AG04450 (cell line): ENCODE results near the gene HMX2. TPM values are rescaled to one million over a fixed set of nuclear protein-coding genes. Genes with fewer than 3 reads are reported as not detected.

Experiments used
- CTCF ChIA-PET: fragments of 300-600, 350-600 bp; formaldehyde crosslinking; extraction: SDS; loops from one replicate; lab custom pipeline; 2022; ENCODE audit warnings: antibody characterized with exemption, inconsistent platforms; lab: Charles Lee
- POLR2A ChIA-PET: fragments of 350-600 bp; formaldehyde crosslinking; extraction: SDS; loops from one replicate; lab custom pipeline; 2021; ENCODE audit warnings: antibody characterized with exemption, inconsistent platforms; lab: Yijun Ruan, JAX
- DNase-seq: peaks from one replicate; pipeline ENCODE4 v3.0.0-alpha.2; 2011; ENCODE audit warnings: low read depth, low spot score
- H3K27ac ChIP-seq: one replicate; pipeline ENCODE4 v1.5.1; 2012; ENCODE audit warnings: low read depth, low read length, control low read depth
- H3K27me3 ChIP-seq: one replicate; pipeline ENCODE4 v1.6.0; 2012; ENCODE audit warnings: low read length; ENCODE audit not compliant: control insufficient read depth, insufficient read depth
- H3K4me3 ChIP-seq: 2 replicates; pipeline ENCODE4 v1.5.1; 2011; ENCODE audit warnings: mild to moderate bottlenecking, low read depth, low read length, control low read depth
- H3K9me3 ChIP-seq: 2 replicates; pipeline ENCODE4 v1.5.1; 2012; ENCODE audit warnings: low read length; ENCODE audit not compliant: control insufficient read depth, insufficient read depth
- polyA plus RNA-seq: library from polyadenylated mRNA; depleted of rRNA; stranded (reverse); fragments of >200 nt; gene quantifications from 2 replicates; pipeline ENCODE4 v1.2.3, GENCODE V29; 2011
- TF ChIP-seq, protein P1 (sequence below): IDR thresholded peaks from 2 replicates; pipeline ENCODE4 v1.5.1; 2011; ENCODE audit warnings: low read depth, low read length, control low read depth, inconsistent platforms

HMX2 gene
- polyA plus RNA-seq, 1 experiment = not detected

DNA sequence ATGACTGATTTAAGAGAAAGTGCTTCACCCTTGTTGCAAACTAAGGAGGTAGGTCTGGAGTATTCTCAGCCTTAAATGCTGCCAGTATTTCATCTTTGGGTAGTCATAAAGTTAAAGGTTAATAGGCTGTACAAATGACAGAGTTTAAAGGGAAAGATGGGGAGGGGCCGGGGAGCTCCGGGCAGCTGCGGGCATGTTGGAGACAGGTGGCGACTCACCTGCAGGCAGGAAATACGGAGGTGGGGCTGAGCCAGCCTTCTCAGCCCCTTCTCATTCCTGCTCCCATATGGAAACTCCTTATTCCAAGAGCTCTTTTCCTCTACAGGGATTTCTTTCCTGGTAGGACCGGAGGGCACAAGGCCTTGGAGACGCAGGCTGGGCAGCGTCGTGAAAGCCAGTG lies 44.0 kb upstream of the HMX2 start:
- H3K9me3 ChIP-seq = peaks cover under 1% of the 10 kb centered on the region; the same call in 1 of the 2 replicates
- H3K4me3 ChIP-seq = no peak overlapping the region
- DNase-seq = no peak
- CTCF ChIA-PET = no interaction called here
- POLR2A ChIA-PET = no interaction called here
- no peaks in the 10 kb centered on the region for H3K27me3 ChIP-seq
- TF ChIP-seq, protein P1, sequence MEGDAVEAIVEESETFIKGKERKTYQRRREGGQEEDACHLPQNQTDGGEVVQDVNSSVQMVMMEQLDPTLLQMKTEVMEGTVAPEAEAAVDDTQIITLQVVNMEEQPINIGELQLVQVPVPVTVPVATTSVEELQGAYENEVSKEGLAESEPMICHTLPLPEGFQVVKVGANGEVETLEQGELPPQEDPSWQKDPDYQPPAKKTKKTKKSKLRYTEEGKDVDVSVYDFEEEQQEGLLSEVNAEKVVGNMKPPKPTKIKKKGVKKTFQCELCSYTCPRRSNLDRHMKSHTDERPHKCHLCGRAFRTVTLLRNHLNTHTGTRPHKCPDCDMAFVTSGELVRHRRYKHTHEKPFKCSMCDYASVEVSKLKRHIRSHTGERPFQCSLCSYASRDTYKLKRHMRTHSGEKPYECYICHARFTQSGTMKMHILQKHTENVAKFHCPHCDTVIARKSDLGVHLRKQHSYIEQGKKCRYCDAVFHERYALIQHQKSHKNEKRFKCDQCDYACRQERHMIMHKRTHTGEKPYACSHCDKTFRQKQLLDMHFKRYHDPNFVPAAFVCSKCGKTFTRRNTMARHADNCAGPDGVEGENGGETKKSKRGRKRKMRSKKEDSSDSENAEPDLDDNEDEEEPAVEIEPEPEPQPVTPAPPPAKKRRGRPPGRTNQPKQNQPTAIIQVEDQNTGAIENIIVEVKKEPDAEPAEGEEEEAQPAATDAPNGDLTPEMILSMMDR = no peak
- H3K27ac ChIP-seq = no peak overlapping the region

- Histone ChIP-seq H3K4me3 (no peak overlapping the region), H3K27ac (no peak overlapping the region), H3K27me3 (peaks cover 3% of the 10 kb centered on the region), H3K9me3 (no peaks in the 10 kb centered on the region)
- POLR2A ChIA-PET = no interaction called here
- TF ChIP-seq, protein P1 = no peak
- CTCF ChIA-PET = no interaction called here
- DNase-seq = no peak
Observed at GRCh38 chr10:123109466-123109865, 38.5 kb upstream of the HMX2 start.

DNA sequence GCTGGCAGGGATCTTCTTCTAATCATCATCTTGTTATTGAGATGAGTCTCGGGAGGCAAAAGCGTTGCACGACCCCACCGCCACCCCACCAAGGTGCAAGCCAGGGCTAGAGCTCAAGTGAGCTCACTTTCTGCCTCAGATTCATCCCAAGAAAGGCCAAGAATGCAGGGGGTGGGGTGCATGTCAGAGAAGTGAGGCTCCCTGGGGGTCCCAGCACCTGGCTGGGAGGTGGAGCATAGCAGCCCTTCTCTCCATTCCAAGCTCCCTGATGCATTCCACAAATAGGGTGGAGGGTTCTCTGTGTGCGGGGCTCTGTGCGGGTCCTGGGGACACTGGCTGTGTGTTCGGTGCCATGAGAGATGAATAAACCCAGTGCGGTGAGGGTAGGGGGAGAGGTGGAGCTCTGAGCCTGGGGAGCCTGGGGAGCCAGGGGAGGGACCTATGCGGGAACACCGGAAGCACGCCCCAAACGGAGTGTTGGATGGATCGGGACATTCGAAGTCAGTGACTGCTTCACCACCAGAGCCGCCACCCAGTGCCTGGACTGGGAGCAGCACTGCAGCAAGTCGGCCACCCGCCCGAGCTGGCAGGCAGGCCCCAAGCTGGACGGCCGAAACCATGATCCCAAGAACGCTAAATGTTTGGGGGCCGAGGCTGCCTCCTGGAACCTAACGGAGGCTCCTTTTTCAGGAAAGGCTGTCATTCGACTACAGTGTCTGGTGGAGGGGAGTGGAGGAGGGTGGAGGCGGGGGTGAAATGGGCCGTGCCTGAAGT lies 30.1 kb upstream of the HMX2 start:
- H3K27me3 ChIP-seq = peaks cover 9% of the 10 kb centered on the region
- ChIA-PET CTCF (interaction anchor here (1.1 kb wide), 1 partner anchor 74 kb away, joined by 5 read pairs; no protein-coding TSS in a partner anchor), POLR2A (no interaction called here)
- no peak for DNase-seq
- H3K27ac ChIP-seq = no peak overlapping the region
- no peaks in the 10 kb centered on the region; the same call in 1 of the 2 replicates for H3K9me3 ChIP-seq
- TF ChIP-seq, protein P1 = no peak
- no peak overlapping the region for H3K4me3 ChIP-seq

GRCh38 chr10:123119081-123119480 lies 28.9 kb upstream of the HMX2 start:
- CTCF ChIA-PET = no interaction called here

GRCh38 chr10:123126246-123126645 lies 21.7 kb upstream of the HMX2 start:
- CTCF ChIA-PET = no interaction called here
- TF ChIP-seq, protein P1 = no peak
- Histone ChIP-seq H3K27ac (no peak overlapping the region), H3K27me3 (peaks cover 28% of the 10 kb centered on the region), H3K4me3 (no peak overlapping the region), H3K9me3 (no peaks in the 10 kb centered on the region)
- DNase-seq = no peak
- POLR2A ChIA-PET = no interaction called here

More at GRCh38 chr10:123119081-123119480, 28.9 kb upstream of the HMX2 start:
- TF ChIP-seq, protein P1 = no peak
- no peaks in the 10 kb centered on the region; the same call in 1 of the 2 replicates for H3K9me3 ChIP-seq
- H3K27ac ChIP-seq = no peak overlapping the region
- H3K27me3 ChIP-seq = peaks cover 9% of the 10 kb centered on the region
- POLR2A ChIA-PET = no interaction called here
- DNase-seq = no peak
- H3K4me3 ChIP-seq = no peak overlapping the region
